Mesenteric fat pad (tissue), 1 donor: Measurements from ENCODE around the gene NDUFA6. TPM values are rescaled to one million over a fixed set of nuclear protein-coding genes. Genes with fewer than 3 reads are reported as not detected.
"Not testable (repeated sequence)": the region's sequence is repeated elsewhere in the genome, so short reads cannot be mapped to it uniquely, and the experiment has no call there.

ENCODE experiments used
- DNase-seq: peaks from one replicate; pipeline ENCODE4 v3.0.0-alpha.2; 2020; ENCODE audit warnings: low spot score
- total RNA-seq: library from RNA; stranded (reverse); fragmentation: NEBNext Ultra II Directional; extraction: Animal tissue kit (Norgen Biotek cat#: 25700); gene quantifications from one replicate; pipeline ENCODE4 v1.2.1, GENCODE V29; 2021
- donor health status: DM: yes; HTN: yes; CAD: no.

NDUFA6 gene
- total RNA-seq, 1 donor from 2014 or later, result 55.8 TPM

- no peak for DNase-seq
These were observed 24.1 kb upstream of the NDUFA6 start for GRCh38 chr22:42114721-42115120.

- DNase-seq, result not testable (repeated sequence)
These were observed 22.2 kb upstream of the NDUFA6 start for GRCh38 chr22:42112793-42113192.

GRCh38 chr22:42111798-42112197 is 21.2 kb upstream of the NDUFA6 start:
- DNase-seq, result no peak

- no peak for DNase-seq
These were observed 18.3 kb upstream of the NDUFA6 start for GRCh38 chr22:42108848-42109247.

- not testable (repeated sequence) for DNase-seq
These were observed 13.8 kb upstream of the NDUFA6 start for GRCh38 chr22:42104332-42104860.

- DNase-seq, result no peak
These were observed 10.6 kb upstream of the NDUFA6 start for GRCh38 chr22:42101199-42101598.

GRCh38 chr22:42091455-42091782 is 847 bp upstream of the NDUFA6 start:
- no peak for DNase-seq

GRCh38 chr22:42086051-42086450 is 4.5 kb downstream of the NDUFA6 start:
- DNase-seq, result no peak

GRCh38 chr22:42084874-42085273 is 5.7 kb downstream of the NDUFA6 start:
- DNase-seq, result no peak

- peak; percentile 26 for DNase-seq
These were observed 7.5 kb downstream of the NDUFA6 start for GRCh38 chr22:42083119-42083518.

- DNase-seq, result peak; percentile 39
These were observed 10.3 kb downstream of the NDUFA6 start for GRCh38 chr22:42080287-42080686.

GRCh38 chr22:42079319-42080251 is 11.0 kb downstream of the NDUFA6 start, which contains the start of gene SMDT1:
Gene SMDT1 (plus strand): TSS chr22:42079700. CDS start chr22:42079769, 69 bp downstream.
- DNase-seq, result peak; percentile 99

- peak; percentile 89 for DNase-seq
These were observed 11.9 kb downstream of the NDUFA6 start for GRCh38 chr22:42078469-42079318.

GRCh38 chr22:42077486-42078125 is 13.0 kb downstream of the NDUFA6 start:
- peak; percentile 86 for DNase-seq

- DNase-seq, result peak; percentile 53
These were observed 13.6 kb downstream of the NDUFA6 start for GRCh38 chr22:42076764-42077485.

GRCh38 chr22:42074846-42075676 is 15.5 kb downstream of the NDUFA6 start:
- DNase-seq, result peak; percentile 53

GRCh38 chr22:42074132-42074811 is 16.3 kb downstream of the NDUFA6 start, which contains the start of gene PHETA2:
Gene PHETA2 (plus strand): TSS chr22:42074248. CDS start chr22:42077294, 3,046 bp downstream.
- peak; percentile 90 for DNase-seq

- peak; percentile 85 for DNase-seq
These were observed 16.9 kb downstream of the NDUFA6 start for GRCh38 chr22:42073621-42074041.
